ENCODE data around the gene FANCC.

- no peak for TF ChIP-seq CTCF (conservative IDR thresholded peaks at IDR 0.05; ENCODE audit: low read depth, low read length)
- no peak for TF ChIP-seq MAZ (IDR thresholded peaks at IDR 0.05; ENCODE audit: borderline replicate concordance, low read depth, low read length)
Observed at GRCh38 chr9:95171596-95171995, 145.9 kb downstream of the FANCC start.

Measured in IMR-90 (cell line).